GM21529 (cell line): ENCODE data around the gene PRKAG2.
"Not testable (repeated sequence)": the region's sequence is repeated elsewhere in the genome, so short reads cannot be mapped to it uniquely, and the experiment has no call there.

Experiments
- ATAC-seq: cut with Tn5 transposase; IDR thresholded peaks from one replicate; pipeline ENCODE4 v1.9.1; 2021; ENCODE audit not compliant: unreplicated experiment

Gene PRKAG2

DNA sequence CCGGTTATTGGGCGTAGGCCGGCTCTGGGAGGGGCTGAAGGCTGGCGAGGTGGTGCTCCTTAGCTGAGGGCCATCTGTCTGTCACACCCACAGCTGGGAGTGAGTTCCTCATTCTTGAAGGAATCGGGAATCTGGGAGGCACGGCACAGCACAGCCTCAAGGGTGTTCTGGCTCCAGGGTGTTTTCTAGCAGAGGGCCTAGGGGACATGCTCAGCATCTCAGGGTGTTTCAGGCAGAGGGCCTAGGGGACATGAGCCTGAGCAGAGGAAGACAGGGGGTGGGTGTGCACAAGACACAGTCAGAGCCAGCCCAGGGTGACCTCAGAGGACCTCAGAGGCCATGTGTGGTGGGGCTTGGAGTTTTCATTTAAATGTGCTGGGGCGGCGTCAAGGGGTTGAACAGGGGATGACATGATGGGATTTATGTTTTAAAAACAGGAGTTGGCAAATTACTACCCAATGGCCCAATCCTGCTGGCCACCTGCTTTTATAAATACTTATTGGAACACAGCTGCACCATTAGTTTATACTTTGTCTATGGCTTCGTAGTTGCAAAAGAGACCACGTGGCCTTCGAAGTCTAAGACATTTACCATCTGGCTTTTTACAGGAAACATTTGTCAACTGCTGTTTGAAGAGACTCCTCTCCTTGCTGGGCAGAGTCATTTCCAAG, 121.6 kb downstream of the PRKAG2 start:
- ATAC-seq = no peak

DNA sequence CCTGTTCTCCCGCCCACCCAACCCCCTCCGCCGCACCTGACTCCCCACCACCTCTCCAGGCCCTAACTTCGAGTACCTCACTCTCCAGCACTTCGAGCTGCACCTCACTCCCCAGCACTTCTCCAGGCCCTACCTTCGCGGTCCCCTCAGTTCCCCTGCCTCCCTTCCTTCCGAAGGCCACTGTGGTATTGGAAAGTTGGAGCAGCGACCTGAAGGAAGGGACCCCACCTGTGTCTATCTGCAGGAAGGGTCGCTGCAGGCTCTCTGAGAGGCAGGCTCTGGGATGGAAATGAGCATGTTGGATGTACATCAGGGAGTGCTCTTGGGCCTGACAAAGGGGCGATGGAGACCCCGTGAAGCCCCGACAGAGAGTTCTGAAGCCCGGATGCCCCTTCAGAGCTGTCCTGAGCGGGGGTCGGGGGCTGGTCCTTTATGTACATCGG, 122.2 kb downstream of the PRKAG2 start:
- no peak for ATAC-seq

DNA sequence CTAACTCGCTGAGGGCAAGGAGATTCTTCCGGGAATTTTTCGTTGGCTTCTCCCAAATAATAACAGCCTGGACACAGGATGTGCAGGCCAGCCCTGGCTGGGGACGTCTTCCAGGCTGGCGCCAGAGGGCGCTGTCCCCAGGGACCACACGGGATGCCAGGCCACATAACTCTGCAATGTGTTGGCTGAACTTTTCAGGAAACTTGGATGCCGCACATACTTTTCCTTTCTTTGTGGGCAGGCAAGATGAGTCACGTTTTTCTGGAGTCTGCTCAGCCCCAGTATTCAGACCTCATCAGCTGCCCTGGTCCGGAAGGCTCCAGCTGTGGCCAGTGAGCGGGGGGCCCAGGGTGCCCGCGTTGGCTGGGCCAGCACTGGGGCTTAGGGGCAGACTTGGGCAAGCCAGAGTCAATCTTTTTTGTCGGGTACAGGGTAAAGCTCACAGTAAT, 122.7 kb downstream of the PRKAG2 start:
- no peak for ATAC-seq

DNA sequence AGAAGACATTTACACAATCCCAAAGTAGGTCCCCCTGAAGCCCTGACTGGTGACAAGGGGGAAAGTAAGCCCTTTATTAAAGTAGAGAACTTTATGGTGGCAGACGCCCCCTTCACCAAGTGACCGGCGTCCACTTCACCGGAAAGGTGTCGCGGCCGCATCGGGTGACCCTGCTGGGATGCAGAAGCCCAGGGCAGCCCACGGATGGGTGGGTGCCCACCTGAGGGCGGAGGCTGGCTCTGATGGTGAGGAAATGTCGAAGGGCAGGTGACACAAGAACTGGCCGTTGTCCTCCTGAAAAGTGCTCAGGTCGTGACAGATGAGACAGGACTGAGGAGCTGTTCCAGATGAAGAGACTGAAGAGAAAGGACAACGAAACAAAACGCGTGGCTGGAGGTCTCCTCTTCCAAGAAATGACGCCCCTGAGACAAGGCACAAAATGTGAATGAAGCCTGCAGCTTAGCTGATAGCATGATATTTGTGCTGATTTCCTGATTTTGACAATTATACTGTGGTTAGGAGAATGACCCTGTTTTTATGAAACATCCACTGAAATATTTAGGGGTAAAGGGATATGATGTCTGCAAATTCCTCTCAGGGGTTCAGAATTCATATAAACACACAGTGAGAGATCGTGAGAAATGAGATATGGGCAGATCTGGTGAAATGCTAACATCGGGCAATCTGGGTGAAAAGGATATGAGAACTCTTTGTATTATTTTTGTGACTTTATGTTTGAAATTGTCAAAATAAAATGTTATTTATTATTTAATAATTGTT, 123.9 kb downstream of the PRKAG2 start:
- ATAC-seq = no peak

DNA sequence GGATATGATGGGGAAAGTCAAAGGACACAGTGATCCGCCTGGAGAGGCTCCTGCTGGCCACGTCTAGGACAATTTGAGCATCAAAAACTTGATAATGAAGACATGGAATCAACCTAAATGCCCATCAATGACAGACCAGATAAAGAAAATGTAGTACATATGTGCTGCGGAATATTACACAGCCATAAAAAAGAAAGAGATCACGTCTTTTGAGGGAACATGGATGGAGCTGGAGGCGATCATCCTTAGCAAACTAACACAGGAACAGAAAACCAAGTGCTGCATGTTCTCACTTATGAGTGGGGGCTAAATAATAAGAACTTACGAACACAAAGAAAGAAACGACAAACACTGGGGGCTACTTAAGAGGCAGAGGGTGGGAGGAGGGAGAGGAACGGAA, 124.9 kb downstream of the PRKAG2 start:
- no peak for ATAC-seq

DNA sequence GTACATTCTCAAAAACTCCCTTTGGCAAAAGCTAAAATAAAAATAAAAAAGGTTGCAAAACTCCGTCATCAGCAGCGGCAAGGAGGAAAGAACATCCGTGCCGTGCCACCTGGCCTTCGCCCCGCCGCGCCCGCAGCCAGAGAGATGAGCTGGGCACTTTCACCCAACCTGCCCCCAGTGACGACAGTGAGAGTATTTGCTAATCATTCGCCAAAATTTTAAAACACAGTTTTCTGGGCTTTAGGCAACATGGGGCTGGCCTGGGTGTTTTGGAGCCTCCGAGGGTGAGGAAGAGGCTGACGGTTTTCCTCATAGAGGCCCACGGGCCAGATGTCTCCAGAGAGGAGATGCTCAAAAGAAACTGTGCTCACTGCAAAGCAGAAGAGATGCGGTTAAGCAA, 128.2 kb downstream of the PRKAG2 start:
- ATAC-seq = no peak

DNA sequence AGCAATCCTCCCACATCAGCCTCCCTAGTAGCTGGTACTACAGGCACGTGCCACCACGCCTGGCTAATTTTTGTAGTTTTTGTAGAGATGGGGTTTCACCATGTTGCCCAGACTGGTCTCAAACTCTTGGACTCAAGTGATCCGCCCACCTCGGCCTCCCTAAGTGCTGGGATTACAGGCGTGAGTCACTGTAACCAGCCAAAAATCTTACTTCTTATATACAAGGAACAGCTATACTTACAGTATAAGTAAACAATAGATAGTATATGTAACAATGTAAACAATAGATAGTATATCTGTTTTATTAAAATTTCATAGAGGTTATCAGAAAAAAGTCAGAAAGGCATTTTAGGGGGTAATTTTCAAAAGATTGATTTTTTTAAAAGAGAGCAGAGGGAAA, 128.9 kb downstream of the PRKAG2 start:
- not testable (repeated sequence) for ATAC-seq

DNA sequence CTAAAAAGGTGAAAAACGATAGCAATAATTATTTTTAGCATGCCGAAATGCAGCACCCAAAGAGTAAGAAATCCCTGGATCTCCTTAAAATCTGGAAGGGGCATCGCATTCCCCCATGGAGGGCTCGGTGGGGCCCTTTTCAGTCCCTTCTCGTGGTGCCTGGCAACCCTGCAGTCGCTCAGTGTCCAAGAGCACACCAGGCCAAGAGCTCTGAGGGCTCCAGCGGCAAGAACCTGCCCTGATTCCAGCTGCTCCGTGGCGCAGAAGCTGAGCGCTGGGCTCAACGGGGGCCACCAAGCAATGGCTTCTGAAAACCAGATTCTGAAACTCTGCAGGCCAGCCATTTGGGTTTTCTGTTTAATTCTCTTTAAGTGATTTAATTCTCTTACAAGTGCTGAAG, 131.2 kb downstream of the PRKAG2 start:
- no peak for ATAC-seq

DNA sequence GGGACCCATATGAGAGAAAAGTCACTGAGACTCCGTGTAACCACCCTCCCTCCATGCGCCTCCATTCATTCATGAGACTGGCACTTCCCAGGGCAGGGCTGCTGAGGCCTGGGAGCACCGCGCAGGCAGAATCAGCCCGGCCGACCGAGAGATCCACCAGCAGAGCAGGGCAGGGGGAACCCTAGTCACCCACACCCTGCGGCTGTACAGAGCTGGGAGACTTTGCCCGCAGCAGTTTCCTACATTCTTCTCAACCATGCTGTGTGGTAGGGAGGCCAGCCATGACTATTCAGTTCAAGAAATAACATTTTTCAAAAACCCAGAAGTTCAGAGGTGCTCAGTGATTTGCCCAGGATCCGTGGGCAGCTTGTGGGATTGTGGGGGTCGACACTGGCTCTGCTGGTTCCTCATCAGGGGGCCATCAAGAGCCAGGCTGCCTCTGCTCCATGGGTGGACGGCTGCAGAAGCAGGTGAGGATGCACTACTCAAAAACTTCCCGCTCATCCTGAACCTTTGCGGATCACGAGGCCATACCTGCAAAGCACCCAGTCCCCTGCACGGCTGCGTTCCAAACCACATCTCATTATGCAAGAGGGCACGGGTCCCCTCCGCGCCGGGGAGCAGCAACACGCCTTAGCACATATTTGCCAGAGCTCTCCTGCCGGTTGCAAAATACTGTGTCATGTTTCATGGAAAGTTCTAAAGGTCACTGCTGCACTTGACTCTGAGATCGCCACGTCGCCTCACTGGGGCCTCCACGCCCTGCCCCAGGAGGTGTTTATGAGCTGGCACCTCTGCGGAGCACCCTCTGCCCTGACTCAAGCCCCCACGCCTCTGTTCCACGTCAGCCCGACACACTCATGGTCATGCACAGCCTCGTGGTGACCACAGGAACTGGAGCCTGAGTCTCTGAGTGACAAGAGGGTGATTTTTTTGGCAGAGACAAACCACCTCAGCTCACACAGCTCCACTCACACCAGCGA, 132.0 kb downstream of the PRKAG2 start:
- no peak for ATAC-seq

DNA sequence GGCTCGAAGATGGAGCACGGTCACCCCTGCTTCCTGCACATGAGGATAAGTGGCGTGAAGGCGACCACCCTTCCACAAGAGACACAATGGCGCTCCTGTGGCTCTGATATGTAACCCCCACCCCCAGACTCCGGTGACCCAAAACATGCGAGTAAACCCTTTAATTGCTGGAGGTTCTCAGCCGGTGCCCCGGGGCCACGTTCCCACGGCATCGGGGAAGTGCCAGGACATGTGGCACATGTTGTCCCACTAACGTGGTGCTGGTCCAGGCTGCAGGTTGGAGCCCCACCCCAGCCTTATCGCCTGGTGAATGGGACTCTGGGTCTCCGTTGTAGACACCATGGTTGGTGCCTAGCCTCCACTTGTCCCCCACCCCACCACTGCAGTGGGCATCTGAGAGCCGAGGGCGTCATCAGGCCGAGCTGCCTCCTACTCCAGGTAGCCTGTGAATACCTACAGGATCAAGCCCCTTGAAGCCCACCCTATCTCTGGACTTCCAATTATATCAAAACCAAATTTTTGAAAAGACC, 132.8 kb downstream of the PRKAG2 start:
- no peak for ATAC-seq

DNA sequence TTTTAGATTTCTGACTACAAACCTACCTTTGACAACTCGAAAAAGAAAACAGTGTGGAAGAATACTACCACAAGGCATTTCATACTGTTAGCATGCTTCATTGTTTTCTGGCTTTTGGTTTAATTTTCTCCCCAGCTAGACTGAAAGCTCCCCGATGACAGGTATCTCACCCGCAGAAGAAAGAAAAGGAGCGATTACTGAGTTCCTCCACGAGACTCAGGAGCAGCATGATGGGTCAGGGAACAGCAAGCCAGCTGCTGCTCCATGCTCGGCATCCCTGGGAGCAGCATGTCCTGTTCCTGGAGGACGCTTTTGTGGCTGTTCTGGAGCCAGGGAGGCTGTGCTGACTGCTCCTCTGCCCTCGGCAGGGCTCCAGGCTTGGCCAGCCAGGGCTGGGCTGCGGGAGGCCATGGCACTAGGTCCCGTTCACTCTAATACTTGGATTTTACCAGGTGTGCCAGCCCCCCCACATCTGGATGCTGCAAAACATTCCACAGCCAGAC, 133.4 kb downstream of the PRKAG2 start:
- no peak for ATAC-seq

DNA sequence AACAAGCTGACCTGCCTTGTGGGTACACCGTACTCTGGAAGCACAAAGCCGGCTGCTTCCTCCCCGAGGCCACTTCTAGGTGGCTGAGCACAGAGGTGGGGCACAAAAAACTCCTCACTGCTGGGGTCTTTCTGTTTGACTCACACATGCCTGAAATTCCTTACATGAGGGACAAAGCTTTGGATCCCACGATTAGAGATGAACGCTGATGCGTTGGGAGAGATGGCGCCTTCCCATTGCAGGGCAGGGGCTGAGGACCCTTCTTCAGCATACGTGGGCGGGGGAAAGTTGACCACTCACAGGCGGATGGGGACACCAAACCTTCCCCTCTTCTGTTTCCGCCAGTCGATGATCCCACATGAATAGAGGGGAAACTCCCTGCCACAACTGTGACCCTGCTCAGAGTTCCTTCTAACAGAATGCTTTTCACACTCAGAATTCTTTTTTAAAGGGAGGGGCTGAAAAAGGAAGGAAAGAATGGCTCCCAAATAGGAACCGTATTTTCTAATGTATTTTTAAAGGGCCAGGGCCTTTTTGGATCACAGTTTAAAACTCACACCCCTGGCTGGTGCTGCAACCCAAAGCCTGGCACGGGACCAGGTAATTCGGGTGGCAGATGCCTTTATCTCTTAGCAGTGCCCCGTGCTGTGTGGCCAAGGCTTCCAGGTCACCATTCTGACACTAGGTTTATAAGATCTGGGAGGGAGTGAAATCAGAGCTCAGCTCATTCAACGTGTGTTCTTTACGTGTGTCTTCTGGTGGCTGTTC, 134.0 kb downstream of the PRKAG2 start:
- ATAC-seq = no peak

DNA sequence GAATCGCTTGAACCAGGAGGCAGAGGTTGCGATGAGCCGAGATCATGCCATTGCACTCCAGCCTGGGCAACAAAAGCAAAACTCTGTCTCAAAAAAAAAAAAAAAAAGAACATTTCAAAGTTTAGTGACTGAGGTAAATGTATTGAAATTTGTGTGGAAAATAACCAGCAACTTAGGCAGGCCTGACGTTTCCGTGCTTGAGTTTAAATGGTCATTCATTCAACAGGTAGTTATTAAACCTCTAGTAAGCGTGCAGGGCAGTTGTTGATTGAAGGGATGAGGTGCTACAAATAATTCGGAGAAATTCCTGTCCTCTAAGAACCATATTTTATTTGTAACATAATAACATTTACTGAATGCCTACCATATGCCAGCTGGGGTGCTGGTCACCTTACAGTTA, 135.3 kb downstream of the PRKAG2 start:
- no peak for ATAC-seq

DNA sequence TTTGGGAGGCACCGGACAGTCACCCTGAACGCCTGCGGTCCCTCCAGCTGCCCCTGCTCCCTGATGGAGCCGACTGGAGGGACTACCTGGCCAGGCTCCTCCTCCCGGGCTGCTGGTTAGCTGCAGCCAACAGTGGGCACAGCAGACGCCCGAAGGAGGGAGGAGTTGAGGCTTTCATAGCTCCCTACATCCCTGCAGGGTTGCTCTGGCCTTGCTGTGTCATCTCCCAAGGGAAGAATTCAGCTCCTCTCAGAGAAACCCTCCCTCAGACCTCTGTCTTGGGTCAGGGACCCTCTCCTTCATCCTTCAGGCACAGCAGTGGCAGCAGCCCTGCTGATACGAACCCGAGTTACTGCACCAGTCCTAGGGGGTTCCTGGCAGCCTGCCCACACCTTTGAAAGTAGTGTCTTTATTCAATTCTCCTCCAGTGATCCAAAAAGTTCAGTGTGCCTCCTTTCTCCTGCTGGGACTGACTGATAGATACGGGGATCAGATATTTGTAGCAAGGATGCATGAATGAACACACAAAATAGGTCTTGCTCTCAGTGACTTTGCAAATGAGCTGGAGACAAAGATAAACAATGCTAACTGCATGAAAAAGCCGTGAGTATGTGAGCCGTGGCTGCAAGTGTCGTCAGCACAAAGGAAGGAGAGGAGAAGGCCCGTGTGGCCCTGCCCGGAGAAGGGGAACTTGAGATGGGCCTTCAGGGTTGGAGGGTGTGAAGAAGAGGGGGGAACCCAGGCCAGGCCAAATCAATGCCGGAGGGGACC, 136.6 kb downstream of the PRKAG2 start:
- ATAC-seq = no peak

DNA sequence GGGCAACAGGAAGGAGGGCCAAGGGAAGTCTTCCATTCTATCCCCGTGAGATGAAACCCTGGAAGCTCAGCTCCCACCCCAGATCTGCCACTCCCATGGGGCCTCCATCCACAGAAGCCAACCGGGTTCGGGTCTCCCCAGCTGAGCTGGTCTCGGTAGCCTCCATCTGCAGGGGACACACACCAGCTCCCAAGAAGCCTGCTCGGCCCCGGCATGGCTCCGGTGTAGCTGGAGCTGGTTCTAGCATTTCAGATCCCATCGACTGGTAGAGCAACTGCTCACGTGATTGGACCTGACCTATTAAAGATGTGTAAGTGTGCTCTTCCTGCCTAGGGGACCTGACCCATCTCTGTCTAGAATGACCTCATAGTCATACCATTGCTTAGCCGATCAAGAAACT, 138.0 kb downstream of the PRKAG2 start:
- ATAC-seq = no peak

DNA sequence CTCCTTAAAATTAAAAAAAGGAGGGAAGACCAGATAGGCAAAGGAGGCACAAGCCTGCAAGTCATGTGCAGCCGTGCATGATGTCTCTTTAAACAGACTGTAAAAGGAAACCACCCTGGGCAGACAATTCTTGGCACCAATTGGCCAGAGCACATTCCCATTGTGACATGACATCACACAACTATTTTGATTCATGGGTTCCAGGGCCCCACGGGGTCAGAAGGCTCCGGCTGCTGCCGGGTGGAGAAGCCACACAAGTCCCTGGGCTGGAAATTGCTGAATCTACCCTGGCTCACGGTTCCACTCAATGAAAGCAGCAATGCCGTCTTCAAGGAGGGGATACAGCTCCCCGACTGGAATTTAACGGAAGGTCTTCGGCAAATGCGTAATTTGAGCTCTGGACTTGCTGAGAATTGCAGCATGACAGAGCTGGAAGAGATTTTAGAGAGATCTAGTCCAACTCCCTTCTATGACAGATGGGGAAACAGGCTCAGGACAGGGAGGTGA, 140.5 kb downstream of the PRKAG2 start:
- ATAC-seq = no peak

DNA sequence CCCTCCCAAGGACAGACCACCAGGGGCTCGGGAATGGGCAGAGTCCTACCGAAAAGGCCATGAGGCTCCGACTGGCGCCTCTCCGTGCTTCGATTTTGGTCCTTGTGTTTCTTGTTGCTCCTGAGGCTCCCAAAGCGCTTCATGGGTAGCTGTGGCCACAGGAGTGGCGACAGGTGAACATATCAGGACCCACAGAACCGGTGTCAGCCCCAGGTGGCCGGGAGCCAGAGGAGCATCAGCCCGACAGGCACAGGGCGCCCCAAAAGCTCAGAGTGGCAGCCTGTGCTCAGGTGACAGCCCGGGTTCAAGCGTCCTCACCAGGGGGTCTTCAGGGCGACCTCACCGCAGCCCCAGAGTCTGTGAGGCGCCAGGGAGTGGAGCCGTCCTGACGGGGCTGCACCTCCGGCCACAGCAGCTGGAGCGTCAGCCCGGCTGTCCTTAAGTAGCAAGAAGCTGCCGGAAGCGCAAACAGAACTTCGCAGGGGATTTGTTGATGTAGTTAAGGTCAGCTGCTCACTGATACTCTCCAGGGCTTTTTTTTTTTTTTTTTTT, 141.0 kb downstream of the PRKAG2 start:
- ATAC-seq = no peak

DNA sequence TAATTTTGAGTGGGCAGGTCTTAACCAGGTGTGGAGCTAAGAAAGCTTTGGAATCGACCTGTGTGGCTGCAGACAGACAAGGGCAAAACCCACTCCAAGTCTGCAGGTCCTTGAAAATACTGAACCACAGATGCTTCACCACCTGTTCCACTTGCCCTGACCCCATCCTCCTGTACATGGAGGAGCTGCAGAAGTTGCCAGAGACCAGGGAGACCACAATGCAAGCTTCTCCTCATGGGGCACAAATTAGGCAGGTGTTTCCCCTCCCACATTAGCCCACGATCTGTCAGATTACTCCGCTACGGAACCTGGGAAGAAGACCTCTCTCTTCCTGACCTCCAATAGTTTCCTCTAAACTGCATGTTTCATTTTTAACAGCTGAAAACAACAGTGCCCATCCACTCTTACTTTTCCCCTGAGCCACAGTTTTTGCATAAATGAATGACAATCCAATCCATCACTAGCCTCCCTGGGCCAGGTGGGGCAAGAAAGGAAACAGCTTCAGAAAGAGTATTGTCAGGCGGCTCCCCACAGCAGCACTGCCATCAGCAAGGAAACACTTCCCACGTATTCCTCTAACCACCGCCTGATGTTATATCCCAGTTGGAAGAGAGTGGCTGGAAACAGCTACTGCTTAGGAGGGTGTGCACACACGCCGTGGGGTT, 141.6 kb downstream of the PRKAG2 start:
- ATAC-seq = no peak
